Activated CD8-positive, alpha-beta T cell treated with anti-CD3 and anti-CD28 coated beads for 36 hours (primary cell): ENCODE data around the gene ITPR3. TPM values are rescaled to one million over a fixed set of nuclear protein-coding genes. Genes with fewer than 3 reads are reported as not detected.

Source experiments
- ATAC-seq: fragments of 200-7000 bp; cut with Tn5 transposase; one replicate; pipeline ENCODE4 v1.10.0; 2021; ENCODE audit warnings: mild to moderate bottlenecking, moderate library complexity
- CTCF ChIA-PET: fragments of 350-600 bp; sonication (Branson Sonifier 250); formaldehyde crosslinking; loops from one replicate; lab custom pipeline; 2021; ENCODE audit warnings: antibody characterized with exemption; lab: Charles Lee
- POLR2A ChIA-PET: fragments of 350-600 bp; sonication (Branson Sonifier 250); formaldehyde crosslinking; loops from one replicate; lab custom pipeline; 2021; ENCODE audit warnings: antibody characterized with exemption; lab: Charles Lee
- DNase-seq: peaks from one replicate; pipeline ENCODE4 v3.0.0-alpha.2; 2020
- H3K27ac Mint-ChIP-seq: one replicate; pipeline ENCODE4 v1.8.0; 2021; ENCODE audit warnings: mild to moderate bottlenecking, mixed read lengths
- H3K27me3 Mint-ChIP-seq: one replicate; pipeline ENCODE4 v1.8.0; 2021; ENCODE audit warnings: mixed read lengths
- H3K36me3 Mint-ChIP-seq: one replicate; pipeline ENCODE4 v1.8.0; 2021; ENCODE audit warnings: low read depth, mixed read lengths
- H3K4me1 Mint-ChIP-seq: one replicate; pipeline ENCODE4 v1.8.0; 2021; ENCODE audit warnings: low read depth, mixed read lengths
- H3K4me3 Mint-ChIP-seq: one replicate; pipeline ENCODE4 v1.8.0; 2021; ENCODE audit warnings: mild to moderate bottlenecking, moderate library complexity, mixed read lengths
- H3K9me3 Mint-ChIP-seq: one replicate; pipeline ENCODE4 v1.8.0; 2021; ENCODE audit warnings: mixed read lengths
- CTCF ChIP-seq: fragments of 200-600 bp; IDR thresholded peaks from one replicate; pipeline ENCODE4 v1.8.0; 2022; ENCODE audit warnings: antibody characterized with exemption, mild to moderate bottlenecking
- intact Hi-C: fragments of 100-400 bp; cut with micrococcal nuclease; formaldehyde crosslinking; loops from one replicate; pipeline ENCODE4 v1.10.0; 2022
- total RNA-seq, 2 experiments: library from RNA; stranded (reverse); gene quantifications; one replicate each; pipeline ENCODE4 v1.2.3, GENCODE V29; 2021

Gene ITPR3
- total RNA-seq, 2 experiments from 2014 or later = 36.6 to 38.0 TPM

- ChIA-PET POLR2A (interaction anchor here (0.7 to 3.1 kb wide), 2 partner anchors 9 to 50 kb away, joined by 3 to 15 read pairs; partner anchors contain the start of gene UQCC2), CTCF (interaction anchor here (0.7 to 1.3 kb wide), 6 partner anchors 9 to 117 kb away, joined by 3 to 5 read pairs (median 3); partner anchors contain the start of gene UQCC2)
- peaks cover 19% of the 10 kb centered on the region for H3K4me1 Mint-ChIP-seq
- no peaks in the 10 kb centered on the region for H3K27me3 Mint-ChIP-seq
- H3K9me3 Mint-ChIP-seq = no peaks in the 10 kb centered on the region
- ATAC-seq (peak; percentile 63), DNase-seq (peak; percentile 44)
- intact Hi-C loops = no loop called here
- no peak for TF ChIP-seq CTCF
- no peak overlapping the region for H3K4me3 Mint-ChIP-seq
- peaks cover 26% of the 10 kb centered on the region for H3K36me3 Mint-ChIP-seq
- H3K27ac Mint-ChIP-seq = no peak overlapping the region
Measured at GRCh38 chr6:33702345-33702977, 81.3 kb downstream of the ITPR3 start.

- H3K4me3 Mint-ChIP-seq = no peak overlapping the region
- CTCF ChIA-PET = interaction anchor here (1.7 kb wide), 1 partner anchor 120 kb away, joined by 6 read pairs; no protein-coding TSS in a partner anchor
Measured at GRCh38 chr6:33704215-33705066, 83.3 kb downstream of the ITPR3 start.

GRCh38 chr6:33705268-33705885, 84.3 kb downstream of the ITPR3 start:
- intact Hi-C loops = no loop called here
- DNase-seq (no peak), ATAC-seq (no peak)
- CTCF ChIA-PET = interaction anchor here (0.9 to 1.7 kb wide), 2 partner anchors 98 to 121 kb away, joined by 3 to 6 read pairs; no protein-coding TSS in a partner anchor
- H3K9me3 Mint-ChIP-seq = no peaks in the 10 kb centered on the region
- peaks cover 30% of the 10 kb centered on the region for H3K4me1 Mint-ChIP-seq
- POLR2A ChIA-PET = interaction anchor here (1.1 kb wide), 1 partner anchor 133 kb away, joined by 3 read pairs; no protein-coding TSS in a partner anchor
- H3K27ac Mint-ChIP-seq = no peak overlapping the region
- H3K27me3 Mint-ChIP-seq = no peaks in the 10 kb centered on the region
- H3K4me3 Mint-ChIP-seq = no peak overlapping the region
- H3K36me3 Mint-ChIP-seq = peaks cover 36% of the 10 kb centered on the region
- TF ChIP-seq CTCF = no peak

More at GRCh38 chr6:33704215-33705066, 83.3 kb downstream of the ITPR3 start:
- POLR2A ChIA-PET = no interaction called here
- TF ChIP-seq CTCF = no peak
- Mint-ChIP-seq H3K27ac (no peak overlapping the region), H3K4me1 (peaks cover 25% of the 10 kb centered on the region), H3K27me3 (no peaks in the 10 kb centered on the region), H3K9me3 (no peaks in the 10 kb centered on the region), H3K36me3 (peaks cover 32% of the 10 kb centered on the region)
- ATAC-seq = no peak
- DNase-seq = no peak
- intact Hi-C loops = no loop called here

- no peaks in the 10 kb centered on the region for H3K9me3 Mint-ChIP-seq
- POLR2A ChIA-PET = interaction anchor here (1.1 kb wide), 1 partner anchor 134 kb away, joined by 3 read pairs; no protein-coding TSS in a partner anchor
- TF ChIP-seq CTCF = no peak
- H3K4me3 Mint-ChIP-seq = no peak overlapping the region
- peaks cover 42% of the 10 kb centered on the region for H3K36me3 Mint-ChIP-seq
- H3K27me3 Mint-ChIP-seq = no peaks in the 10 kb centered on the region
- H3K4me1 Mint-ChIP-seq = peaks cover 34% of the 10 kb centered on the region
- CTCF ChIA-PET = interaction anchor here (0.9 to 1.7 kb wide), 3 partner anchors 99 to 121 kb away, joined by 3 to 6 read pairs (median 3); no protein-coding TSS in a partner anchor
- no peak overlapping the region for H3K27ac Mint-ChIP-seq
- DNase-seq = no peak
- ATAC-seq = no peak
- intact Hi-C loops = no loop called here
Measured at GRCh38 chr6:33705955-33706725, 85.0 kb downstream of the ITPR3 start.
